WERI-Rb-1 (cell line): Measurements from ENCODE around the gene FHIT.

ENCODE experiments used
- DNase-seq: peaks from one replicate; pipeline ENCODE4 v3.0.0-alpha.2; 2020
- H3K27ac ChIP-seq: fragments of 250-450 bp; sonication (Bioruptor Pico); 2 replicates; pipeline ENCODE4 v1.5.1; 2020; ENCODE audit warnings: mild to moderate bottlenecking, moderate library complexity
- H3K27me3 ChIP-seq: fragments of 250-450 bp; sonication (Bioruptor Pico); 2 replicates; pipeline ENCODE4 v1.5.1; 2021; ENCODE audit warnings: mild to moderate bottlenecking, low read depth, moderate library complexity; ENCODE audit not compliant: insufficient read depth, severe bottlenecking
- H3K36me3 ChIP-seq: fragments of 250-450 bp; sonication (Bioruptor Pico); 2 replicates; pipeline ENCODE4 v1.5.1; 2020; ENCODE audit warnings: mild to moderate bottlenecking, moderate library complexity
- H3K4me3 ChIP-seq: 2 replicates; pipeline ENCODE4 v1.5.1; 2011; ENCODE audit warnings: low read depth, mild to moderate bottlenecking, control low read depth, low read length
- H3K9me3 ChIP-seq: fragments of 250-450 bp; sonication (Bioruptor Pico); 2 replicates; pipeline ENCODE4 v1.5.1; 2021; ENCODE audit warnings: mild to moderate bottlenecking, moderate library complexity; ENCODE audit not compliant: severe bottlenecking
- TF ChIP-seq, protein P1 (sequence below): IDR thresholded peaks from 2 replicates; pipeline ENCODE4 v1.5.1; 2011; ENCODE audit warnings: low read depth, mild to moderate bottlenecking, control low read depth, inconsistent platforms, low read length

Gene FHIT

GRCh38 chr3:59895972-59896371 lies 1355.3 kb downstream of the FHIT start:
- H3K36me3 ChIP-seq = no peaks in the 10 kb centered on the region
- H3K27me3 ChIP-seq = no peaks in the 10 kb centered on the region
- TF ChIP-seq, protein P1, sequence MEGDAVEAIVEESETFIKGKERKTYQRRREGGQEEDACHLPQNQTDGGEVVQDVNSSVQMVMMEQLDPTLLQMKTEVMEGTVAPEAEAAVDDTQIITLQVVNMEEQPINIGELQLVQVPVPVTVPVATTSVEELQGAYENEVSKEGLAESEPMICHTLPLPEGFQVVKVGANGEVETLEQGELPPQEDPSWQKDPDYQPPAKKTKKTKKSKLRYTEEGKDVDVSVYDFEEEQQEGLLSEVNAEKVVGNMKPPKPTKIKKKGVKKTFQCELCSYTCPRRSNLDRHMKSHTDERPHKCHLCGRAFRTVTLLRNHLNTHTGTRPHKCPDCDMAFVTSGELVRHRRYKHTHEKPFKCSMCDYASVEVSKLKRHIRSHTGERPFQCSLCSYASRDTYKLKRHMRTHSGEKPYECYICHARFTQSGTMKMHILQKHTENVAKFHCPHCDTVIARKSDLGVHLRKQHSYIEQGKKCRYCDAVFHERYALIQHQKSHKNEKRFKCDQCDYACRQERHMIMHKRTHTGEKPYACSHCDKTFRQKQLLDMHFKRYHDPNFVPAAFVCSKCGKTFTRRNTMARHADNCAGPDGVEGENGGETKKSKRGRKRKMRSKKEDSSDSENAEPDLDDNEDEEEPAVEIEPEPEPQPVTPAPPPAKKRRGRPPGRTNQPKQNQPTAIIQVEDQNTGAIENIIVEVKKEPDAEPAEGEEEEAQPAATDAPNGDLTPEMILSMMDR = no peak
- DNase-seq = no peak
- no peaks in the 10 kb centered on the region for H3K9me3 ChIP-seq
- no peak overlapping the region for H3K27ac ChIP-seq
- H3K4me3 ChIP-seq = no peak overlapping the region

- no peaks in the 10 kb centered on the region for H3K9me3 ChIP-seq
- no peaks in the 10 kb centered on the region for H3K27me3 ChIP-seq
- no peak overlapping the region for H3K4me3 ChIP-seq
- no peaks in the 10 kb centered on the region for H3K36me3 ChIP-seq
- TF ChIP-seq, protein P1 = no peak
- no peak overlapping the region for H3K27ac ChIP-seq
- no peak for DNase-seq
These were observed 1356.7 kb downstream of the FHIT start for GRCh38 chr3:59894425-59895121.

GRCh38 chr3:59890639-59891038 lies 1360.6 kb downstream of the FHIT start:
- H3K4me3 ChIP-seq = no peak overlapping the region
- H3K9me3 ChIP-seq = peaks cover 2% of the 10 kb centered on the region
- no peaks in the 10 kb centered on the region for H3K27me3 ChIP-seq
- no peaks in the 10 kb centered on the region for H3K36me3 ChIP-seq
- DNase-seq = no peak
- H3K27ac ChIP-seq = no peak overlapping the region
- TF ChIP-seq, protein P1 = no peak

GRCh38 chr3:59886790-59887189 lies 1364.5 kb downstream of the FHIT start:
- no peaks in the 10 kb centered on the region for H3K36me3 ChIP-seq
- H3K27me3 ChIP-seq = no peaks in the 10 kb centered on the region
- no peak overlapping the region for H3K27ac ChIP-seq
- H3K9me3 ChIP-seq = peaks cover 2% of the 10 kb centered on the region
- H3K4me3 ChIP-seq = no peak overlapping the region
- TF ChIP-seq, protein P1 = no peak
- DNase-seq = no peak

DNA sequence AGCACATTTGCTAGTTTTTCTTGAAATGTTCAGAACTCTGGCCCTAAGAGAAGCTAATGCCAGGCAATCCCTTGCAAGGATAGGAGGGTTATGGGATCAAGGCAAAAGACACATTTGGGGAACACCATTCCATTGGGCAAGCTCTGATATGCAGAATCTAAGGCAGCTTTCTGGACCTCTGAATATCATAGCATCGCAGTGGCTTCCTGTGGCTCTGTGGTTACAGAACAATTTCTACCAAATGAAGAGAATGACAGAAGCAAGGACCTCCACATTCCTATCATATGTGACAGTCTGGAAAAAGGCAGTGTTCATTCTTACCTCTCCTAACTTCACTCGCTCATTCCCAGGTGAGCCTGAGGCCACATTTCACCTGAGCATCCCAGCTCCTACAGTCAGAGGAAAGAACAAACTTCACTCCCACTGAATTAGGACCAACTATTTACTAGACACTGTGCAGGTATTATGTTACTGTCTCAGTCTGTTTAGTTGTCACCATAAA lies 1365.3 kb downstream of the FHIT start:
- no peak for DNase-seq
- no peaks in the 10 kb centered on the region for H3K36me3 ChIP-seq
- peaks cover 2% of the 10 kb centered on the region for H3K9me3 ChIP-seq
- H3K4me3 ChIP-seq = no peak overlapping the region
- H3K27me3 ChIP-seq = no peaks in the 10 kb centered on the region
- no peak overlapping the region for H3K27ac ChIP-seq
- TF ChIP-seq, protein P1 = no peak

GRCh38 chr3:59885101-59885500 lies 1366.2 kb downstream of the FHIT start:
- DNase-seq = no peak
- Histone ChIP-seq H3K4me3 (no peak overlapping the region), H3K27ac (no peak overlapping the region), H3K9me3 (peaks cover 2% of the 10 kb centered on the region), H3K36me3 (no peaks in the 10 kb centered on the region), H3K27me3 (no peaks in the 10 kb centered on the region)
- TF ChIP-seq, protein P1 = no peak
